CD14-positive monocyte (primary cell): ENCODE data around the gene SRXN1. TPM values are rescaled to one million over a fixed set of nuclear protein-coding genes. Genes with fewer than 3 reads are reported as not detected.

ENCODE experiments used
- DNase-seq, 3 donors: peaks; one replicate each; pipeline ENCODE4 v3.0.0-alpha.2; 2011 to 2022
- H2AFZ ChIP-seq: 2 replicates; pipeline ENCODE4 v1.6.0; 2012; ENCODE audit warnings: mild to moderate bottlenecking, low read depth, low read length, inconsistent platforms; ENCODE audit not compliant: insufficient read depth, poor library complexity, severe bottlenecking
- H3K27ac ChIP-seq, 2 donors: 1 replicate in 1 of 2; 2 replicates in 1 of 2; pipeline ENCODE4 v1.5.1; 2012 to 2013; ENCODE audit warnings: low read length in 2 of 2, control low read depth in 1 of 2, inconsistent platforms in 1 of 2, low read depth in 1 of 2, mild to moderate bottlenecking in 1 of 2
- H3K27me3 ChIP-seq, 2 donors: one replicate each; pipeline versions ENCODE4 v1.6.0 to v1.6.1; 2011 to 2013; ENCODE audit warnings: low read length in 2 of 2; ENCODE audit not compliant: control insufficient read depth in 2 of 2, insufficient read depth in 2 of 2
- H3K36me3 ChIP-seq, 2 donors: replicated peaks in 1 of 2; 1 replicate in 1 of 2; 2 replicates in 1 of 2; pipeline versions ENCODE4 v1.5.1 to v1.6.1; 2012 to 2013; ENCODE audit warnings: low read length in 2 of 2, control low read depth in 1 of 2, inconsistent platforms in 1 of 2, mild to moderate bottlenecking in 1 of 2; ENCODE audit not compliant: insufficient read depth in 2 of 2, control insufficient read depth in 1 of 2
- H3K4me1 ChIP-seq, 2 donors: 1 replicate in 1 of 2; 2 replicates in 1 of 2; pipeline versions ENCODE4 v1.5.1 to v1.6.1; 2012 to 2013; ENCODE audit warnings: low read length in 2 of 2, control low read depth in 1 of 2, inconsistent platforms in 1 of 2, mild to moderate bottlenecking in 1 of 2, moderate library complexity in 1 of 2; ENCODE audit not compliant: insufficient read depth in 2 of 2, control insufficient read depth in 1 of 2
- H3K4me2 ChIP-seq: replicated peaks from 2 replicates; pipeline ENCODE3; 2012; ENCODE audit warnings: low read length, moderate library complexity, mild to moderate bottlenecking; ENCODE audit not compliant: poor library complexity, severe bottlenecking; ENCODE audit errors: extremely low read depth
- H3K4me3 ChIP-seq, 3 experiments: fragments of 200-600 bp in 1 of 3; sonication (generic) in 1 of 3; replicated peaks in 1 of 3; 1 replicate in 2 of 3; 2 replicates in 1 of 3; pipeline ENCODE4 v1.5.1; 2011 to 2013; ENCODE audit warnings: low read length in 3 of 3, mild to moderate bottlenecking in 3 of 3, control low read depth in 2 of 3, low read depth in 2 of 3, inconsistent platforms in 1 of 3, moderate library complexity in 1 of 3
- H3K79me2 ChIP-seq: 2 replicates; pipeline ENCODE4 v1.6.0; 2012; ENCODE audit warnings: mild to moderate bottlenecking, control low read depth, inconsistent platforms, low read length, moderate library complexity; ENCODE audit not compliant: insufficient read depth
- H3K9ac ChIP-seq: 2 replicates; pipeline ENCODE4 v1.6.0; 2017; ENCODE audit warnings: low read length, mild to moderate bottlenecking; ENCODE audit not compliant: insufficient read depth, poor library complexity, severe bottlenecking
- H3K9me3 ChIP-seq, 2 donors: replicated peaks in 1 of 2; 1 replicate in 1 of 2; 2 replicates in 1 of 2; pipeline versions ENCODE4 v1.5.1 to v1.6.1; 2012 to 2013; ENCODE audit warnings: low read length in 2 of 2, control low read depth in 1 of 2; ENCODE audit not compliant: control insufficient read depth in 1 of 2, insufficient read depth in 1 of 2
- H4K20me1 ChIP-seq: 2 replicates; pipeline ENCODE4 v1.6.0; 2012; ENCODE audit warnings: mild to moderate bottlenecking, low read length, control low read depth, moderate library complexity; ENCODE audit not compliant: insufficient read depth
- H3K27ac Mint-ChIP-seq, 7 donors: one replicate each; pipeline ENCODE4 v1.8.0; 2020; ENCODE audit warnings: mild to moderate bottlenecking in 7 of 7, mixed read lengths in 7 of 7, moderate library complexity in 6 of 7, inconsistent platforms in 2 of 7
- H3K27me3 Mint-ChIP-seq, 3 donors: one replicate each; pipeline ENCODE4 v1.8.0; 2021 to 2022; ENCODE audit warnings: low read depth in 3 of 3, mild to moderate bottlenecking in 3 of 3, mixed read lengths in 3 of 3, moderate library complexity in 3 of 3, inconsistent platforms in 1 of 3
- H3K36me3 Mint-ChIP-seq, 2 donors: one replicate each; pipeline ENCODE4 v1.8.0; 2020; ENCODE audit warnings: mixed read lengths in 2 of 2, inconsistent platforms in 1 of 2, mild to moderate bottlenecking in 1 of 2
- H3K4me1 Mint-ChIP-seq: one replicate; pipeline ENCODE4 v1.8.0; 2020; ENCODE audit warnings: mild to moderate bottlenecking, mixed read lengths
- H3K4me3 Mint-ChIP-seq, 2 donors: one replicate each; pipeline ENCODE4 v1.8.0; 2020; ENCODE audit warnings: mild to moderate bottlenecking in 2 of 2, mixed read lengths in 2 of 2, moderate library complexity in 1 of 2
- H3K9me3 Mint-ChIP-seq, 7 donors: one replicate each; pipeline ENCODE4 v1.8.0; 2020 to 2022; ENCODE audit warnings: mixed read lengths in 7 of 7, mild to moderate bottlenecking in 6 of 7, moderate library complexity in 6 of 7, inconsistent platforms in 2 of 7
- WGBS: methylation state at CpG from one replicate; pipeline ENCODE4 v1.1.5; 2013; ENCODE audit warnings: missing lambda C conversion rate; ENCODE audit not compliant: insufficient coverage; 5-methylcytosine and 5-hydroxymethylcytosine counted together
- intact Hi-C, 2 donors: fragments of 100-400 bp; cut with micrococcal nuclease; formaldehyde crosslinking; loops; one replicate each; pipeline versions ENCODE4 v1.15.0 to v1.15.1; 2023
- polyA plus RNA-seq, 3 donors: library from polyadenylated mRNA; depleted of rRNA in 1 of 3; unstranded in 2 of 3; stranded (reverse) in 1 of 3; fragments of 300-500 nt in 2 of 3; fragments of >200 nt in 1 of 3; fragmentation: Illumina TruSeq in 2 of 3; gene quantifications; 1 replicate in 2 of 3; 2 replicates in 1 of 3; pipeline ENCODE4 v1.2.3, GENCODE V29; 2012 to 2021
- TF ChIP-seq, protein P1 (sequence below): fragments of 200-600 bp; IDR thresholded peaks from one replicate; pipeline ENCODE4 v1.8.0; 2022; ENCODE audit warnings: antibody characterized with exemption, mild to moderate bottlenecking

The SRXN1 gene
- polyA plus RNA-seq, 3 donors: 33.5 to 62.4 (median 56.6) TPM

DNA sequence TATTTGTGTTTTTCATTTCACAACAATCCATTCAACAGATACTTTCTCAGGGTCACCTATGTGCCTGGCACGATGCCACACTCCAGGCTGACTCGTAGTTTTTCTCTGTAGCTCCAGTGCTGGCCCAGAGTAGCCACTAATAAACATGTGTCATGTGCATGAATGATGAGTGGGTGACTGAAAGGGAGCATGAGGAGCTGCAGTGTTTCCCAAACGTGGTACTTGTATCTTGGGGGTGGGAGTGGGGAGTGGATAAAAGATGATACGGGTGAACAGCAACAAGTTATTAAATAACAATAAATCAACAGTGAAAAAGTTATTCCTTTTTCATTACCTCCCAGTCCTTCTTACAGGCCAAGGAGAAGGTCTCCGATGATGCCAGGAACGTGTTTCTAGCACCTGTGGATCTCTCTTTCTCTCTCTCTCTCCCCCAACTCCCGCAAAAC, 17.1 kb downstream of the SRXN1 start:
- H3K27me3 ChIP-seq: no peaks in the 10 kb centered on the region
- Mint-ChIP-seq H3K9me3 (no peaks in the 10 kb centered on the region), H3K27ac (no peak overlapping the region), H3K27me3 (peaks cover 4 to 18% (median 5%) of the 10 kb centered on the region in 3 donors), H3K4me1 (no peaks in the 10 kb centered on the region), H3K4me3 (no peak overlapping the region), H3K36me3 (no peaks in the 10 kb centered on the region)
- no peak overlapping the region for H3K27ac ChIP-seq
- H3K4me3 ChIP-seq: no peak overlapping the region
- intact Hi-C loops: no loop called here
- no peaks in the 10 kb centered on the region for H3K4me1 ChIP-seq
- no peak overlapping the region for H3K4me2 ChIP-seq
- H2AFZ ChIP-seq: no peak overlapping the region
- no peak for DNase-seq
- no peaks in the 10 kb centered on the region for H3K9me3 ChIP-seq
- no peaks in the 10 kb centered on the region for H3K79me2 ChIP-seq
- H3K36me3 ChIP-seq: no peaks in the 10 kb centered on the region
- no peaks in the 10 kb centered on the region for H4K20me1 ChIP-seq
- TF ChIP-seq, protein P1, sequence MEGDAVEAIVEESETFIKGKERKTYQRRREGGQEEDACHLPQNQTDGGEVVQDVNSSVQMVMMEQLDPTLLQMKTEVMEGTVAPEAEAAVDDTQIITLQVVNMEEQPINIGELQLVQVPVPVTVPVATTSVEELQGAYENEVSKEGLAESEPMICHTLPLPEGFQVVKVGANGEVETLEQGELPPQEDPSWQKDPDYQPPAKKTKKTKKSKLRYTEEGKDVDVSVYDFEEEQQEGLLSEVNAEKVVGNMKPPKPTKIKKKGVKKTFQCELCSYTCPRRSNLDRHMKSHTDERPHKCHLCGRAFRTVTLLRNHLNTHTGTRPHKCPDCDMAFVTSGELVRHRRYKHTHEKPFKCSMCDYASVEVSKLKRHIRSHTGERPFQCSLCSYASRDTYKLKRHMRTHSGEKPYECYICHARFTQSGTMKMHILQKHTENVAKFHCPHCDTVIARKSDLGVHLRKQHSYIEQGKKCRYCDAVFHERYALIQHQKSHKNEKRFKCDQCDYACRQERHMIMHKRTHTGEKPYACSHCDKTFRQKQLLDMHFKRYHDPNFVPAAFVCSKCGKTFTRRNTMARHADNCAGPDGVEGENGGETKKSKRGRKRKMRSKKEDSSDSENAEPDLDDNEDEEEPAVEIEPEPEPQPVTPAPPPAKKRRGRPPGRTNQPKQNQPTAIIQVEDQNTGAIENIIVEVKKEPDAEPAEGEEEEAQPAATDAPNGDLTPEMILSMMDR: no peak
- H3K9ac ChIP-seq: no peak overlapping the region
- WGBS: 50% methylated on average over 1 of the region's 7 CpGs

DNA sequence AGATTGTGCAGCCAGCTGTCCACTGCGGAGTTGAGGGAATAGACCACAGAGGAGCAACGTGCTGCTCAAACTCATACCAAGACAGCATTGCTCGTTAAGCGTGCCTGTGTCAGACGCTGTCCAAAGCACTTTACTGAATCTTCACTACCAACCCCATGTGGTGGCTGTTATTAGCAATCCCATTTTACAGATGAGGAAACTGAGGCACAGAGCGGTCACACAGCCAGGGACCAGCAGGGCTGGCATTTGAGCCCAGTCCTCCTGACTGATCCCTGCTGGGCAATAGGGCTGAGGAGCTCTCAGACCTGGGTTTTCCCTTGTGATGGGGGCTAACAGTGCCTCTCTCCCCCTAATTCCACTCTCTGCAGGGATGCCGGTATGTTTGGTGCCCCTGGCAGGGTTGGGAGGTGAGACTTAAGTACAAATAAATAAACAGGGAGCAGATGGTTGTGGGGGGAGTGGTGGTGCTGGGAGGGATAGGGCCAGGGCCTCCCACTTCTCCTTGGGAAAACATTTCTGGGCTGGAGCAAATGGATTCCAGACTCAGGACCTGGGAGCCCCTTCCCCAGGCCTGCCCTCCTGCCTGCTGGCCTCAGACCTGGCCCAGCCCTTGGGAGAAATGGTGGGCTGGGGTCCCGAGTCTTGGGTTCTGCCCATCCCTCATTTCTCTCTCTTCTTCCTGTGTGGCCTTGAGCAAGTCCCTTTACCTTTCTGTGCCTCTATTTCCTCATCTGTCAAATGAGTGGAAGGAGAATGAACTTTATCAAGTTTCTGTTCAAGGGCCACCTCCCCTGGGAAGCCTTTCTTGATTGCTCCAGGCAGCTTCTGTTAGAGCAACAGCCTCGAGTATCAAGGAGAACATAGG, 17.7 kb downstream of the SRXN1 start:
- no peak overlapping the region for H3K27ac Mint-ChIP-seq
- H3K4me1 ChIP-seq: no peaks in the 10 kb centered on the region
- no peaks in the 10 kb centered on the region for H3K9me3 Mint-ChIP-seq
- no peaks in the 10 kb centered on the region for H3K27me3 ChIP-seq
- H3K9ac ChIP-seq: no peak overlapping the region
- H3K36me3 ChIP-seq: no peaks in the 10 kb centered on the region
- no peak overlapping the region for H3K4me2 ChIP-seq
- no peaks in the 10 kb centered on the region for H3K36me3 Mint-ChIP-seq
- TF ChIP-seq, protein P1: no peak
- WGBS: 95% methylated on average over 5 of the region's 9 CpGs
- no peak overlapping the region for H3K4me3 Mint-ChIP-seq
- H3K9me3 ChIP-seq: no peaks in the 10 kb centered on the region
- no peaks in the 10 kb centered on the region for H3K4me1 Mint-ChIP-seq
- no peaks in the 10 kb centered on the region for H3K79me2 ChIP-seq
- H3K4me3 ChIP-seq: no peak overlapping the region
- no peak for DNase-seq
- H3K27me3 Mint-ChIP-seq: peaks cover 4 to 16% (median 5%) of the 10 kb centered on the region in 3 donors
- no peaks in the 10 kb centered on the region for H4K20me1 ChIP-seq
- no peak overlapping the region for H2AFZ ChIP-seq
- H3K27ac ChIP-seq: no peak overlapping the region
- intact Hi-C loops: no loop called here
